HS-27A (cell line): Measurements from ENCODE around the gene CLDND2.
A peak's percentile ranks its signal among the peaks of the same experiment; 100 is the strongest.
"Not testable (repeated sequence)": the region's sequence is repeated elsewhere in the genome, so short reads cannot be mapped to it uniquely, and the experiment has no call there.

Experiments used
- DNase-seq: peaks from one replicate; pipeline ENCODE4 v3.0.0-alpha.2; 2012; ENCODE audit warnings: low read depth, missing footprints

The CLDND2 gene

GRCh38 chr19:51368366-51369282 is at the start of gene CLDND2:
Gene CLDND2, minus strand, starts transcription at chr19:51369003. Its CDS starts 426 bp downstream, at chr19:51368577.
- DNase-seq = no peak

- DNase-seq = no peak
Measured at GRCh38 chr19:51417810-51418157, 49.0 kb upstream of the CLDND2 start.

GRCh38 chr19:51417107-51417809 is 48.5 kb upstream of the CLDND2 start, which contains the start of gene SIGLEC10:
Gene SIGLEC10, minus strand, starts transcription at chr19:51417642. Its CDS starts 61 bp downstream, at chr19:51417581.
- DNase-seq = no peak

- not testable (repeated sequence) for DNase-seq
Measured at GRCh38 chr19:51416422-51416821, 47.6 kb upstream of the CLDND2 start.

GRCh38 chr19:51415187-51415586 is 46.4 kb upstream of the CLDND2 start:
- DNase-seq = no peak

GRCh38 chr19:51410950-51411748 is 42.3 kb upstream of the CLDND2 start:
- no peak for DNase-seq

GRCh38 chr19:51407511-51408131 is 38.8 kb upstream of the CLDND2 start:
- DNase-seq = no peak

GRCh38 chr19:51402117-51402516 is 33.3 kb upstream of the CLDND2 start:
- DNase-seq = no peak

- DNase-seq = not testable (repeated sequence)
Measured at GRCh38 chr19:51399936-51400335, 31.1 kb upstream of the CLDND2 start.

- no peak for DNase-seq
Measured at GRCh38 chr19:51399231-51399630, 30.4 kb upstream of the CLDND2 start.

- DNase-seq = no peak
Measured at GRCh38 chr19:51398096-51398704, 29.4 kb upstream of the CLDND2 start.

GRCh38 chr19:51397453-51397852 is 28.6 kb upstream of the CLDND2 start:
- not testable (repeated sequence) for DNase-seq

- no peak for DNase-seq
Measured at GRCh38 chr19:51396175-51396574, 27.4 kb upstream of the CLDND2 start.

- DNase-seq = peak; percentile 94
Measured at GRCh38 chr19:51394050-51394836, 25.4 kb upstream of the CLDND2 start.

- no peak for DNase-seq
Measured at GRCh38 chr19:51392701-51393100, 23.9 kb upstream of the CLDND2 start.

GRCh38 chr19:51391073-51391611 is 22.3 kb upstream of the CLDND2 start:
- no peak for DNase-seq

- DNase-seq = no peak
Measured at GRCh38 chr19:51389143-51389542, 20.3 kb upstream of the CLDND2 start.

GRCh38 chr19:51387924-51388389 is 19.2 kb upstream of the CLDND2 start, which contains the start of gene LIM2:
Gene LIM2, minus strand, starts transcription at chr19:51387974. Its CDS starts 531 bp downstream, at chr19:51387443.
- no peak for DNase-seq

GRCh38 chr19:51386882-51387520 is 18.2 kb upstream of the CLDND2 start:
- no peak for DNase-seq
